Measurements from ENCODE around the gene ZNF33A. TPM values are rescaled to one million over a fixed set of nuclear protein-coding genes. Genes with fewer than 3 reads are reported as not detected.

ZNF33A gene
- 13.2 and 15.2 TPM in 2 replicates for total RNA-seq

DNA sequence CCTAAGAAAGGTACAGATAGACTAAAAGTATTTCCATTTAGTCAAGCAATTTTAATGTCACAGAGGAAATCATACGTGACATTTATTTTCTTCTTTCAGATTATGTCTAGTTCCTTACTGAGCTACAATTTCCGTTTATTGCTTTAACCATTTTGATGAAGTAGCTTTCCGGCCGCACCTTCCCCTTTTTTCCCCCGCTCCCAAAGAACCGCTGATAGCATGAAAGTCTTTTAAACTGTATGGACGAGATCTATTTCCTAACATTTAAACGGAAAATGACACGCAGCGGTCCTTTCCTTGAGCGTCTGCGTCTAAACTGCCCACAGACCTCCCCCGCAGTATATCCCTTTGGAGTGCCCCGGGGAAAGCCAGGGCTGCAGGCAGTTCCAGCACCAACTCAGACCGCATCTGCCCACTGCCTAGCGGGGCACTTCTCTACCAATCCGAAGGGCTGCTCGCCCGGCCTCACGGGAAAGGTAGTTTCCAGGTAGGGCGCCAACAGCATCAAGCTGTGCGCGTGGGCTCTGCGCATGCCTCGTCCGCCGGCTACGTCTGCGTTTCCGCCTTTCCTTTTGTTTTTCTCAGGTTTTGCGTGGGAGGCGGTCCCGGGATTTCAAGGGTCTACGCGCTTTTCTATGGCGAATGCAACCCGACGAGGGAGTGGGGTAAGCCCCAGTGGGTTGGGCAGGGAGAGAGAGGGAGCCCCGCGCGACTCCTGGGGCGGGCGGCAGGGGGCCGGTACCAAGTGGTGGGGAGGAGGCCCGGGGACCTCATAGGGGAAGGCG lies at the start of gene ZNF33A:
Gene ZNF33A (plus strand): TSS at position 557 of the 785 bp plus-strand sequence. CDS start 1,667 bp downstream, outside the sequence.

GRCh38 chr10:37976091-37976879 lies 34.2 kb upstream of the ZNF33A start, which contains the start of gene ZNF25:
ZNF25 (minus strand) TSS chr10:37976647; CDS start chr10:37971722, 4,925 bp downstream.

DNA sequence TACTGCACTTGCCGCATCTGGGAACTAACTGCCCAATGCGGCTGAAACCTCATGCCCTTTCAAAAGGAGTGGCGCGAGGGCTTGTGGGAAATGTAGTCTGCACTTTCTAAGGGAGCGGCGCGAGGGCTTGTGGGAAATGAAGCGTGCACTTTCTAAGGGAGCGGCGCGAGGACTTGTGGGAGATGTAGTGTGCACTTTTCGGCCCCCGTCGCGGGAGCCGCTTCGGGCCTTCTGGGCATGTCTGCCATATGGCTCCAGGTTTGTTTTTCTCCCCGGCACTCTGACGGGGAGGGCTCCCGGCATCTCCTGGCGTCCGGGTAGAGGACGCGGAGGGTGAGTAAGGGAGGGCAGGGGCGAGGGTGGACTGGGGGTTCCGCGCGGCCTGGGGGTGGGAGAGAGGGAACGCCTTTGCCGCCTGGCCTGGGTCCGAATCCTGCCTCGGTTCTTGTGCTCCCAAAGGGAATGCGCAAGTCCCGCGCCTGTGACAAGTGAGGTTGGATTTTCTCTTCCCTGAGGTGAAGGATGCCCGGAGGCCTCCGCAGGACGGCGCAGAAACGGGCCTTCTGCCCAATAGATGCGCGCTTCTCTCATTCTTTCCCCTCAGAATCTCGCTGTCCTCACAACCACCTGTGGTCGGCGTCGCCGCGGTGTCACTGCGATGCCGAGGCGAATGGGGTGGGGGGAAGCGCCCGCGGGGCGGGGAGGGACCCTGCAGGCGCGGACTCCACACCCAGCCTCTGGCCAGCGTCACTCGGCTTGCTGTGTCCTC lies 83.9 kb downstream of the ZNF33A start, which contains the start of gene ZNF37A:
Gene ZNF37A (plus strand): TSS at position 180 of the 769 bp plus-strand sequence. CDS start 2,281 bp downstream, outside the sequence.

Other genes with a start within 250 kb of the ZNF33A start
- gene ZNF248, start 153.1 kb upstream of the ZNF33A start, total RNA-seq: 11.1 and 11.7 TPM in 2 replicates
- 19.2 and 19.5 TPM in 2 replicates for gene ZNF25, start 34.0 kb upstream of the ZNF33A start, total RNA-seq
- 14.2 and 15.5 TPM in 2 replicates for gene ZNF37A, start 83.7 kb downstream of the ZNF33A start, total RNA-seq